SU-DHL-6 (cell line): Measurements from ENCODE around the gene OLFM1.

Source experiments
- H2AFZ ChIP-seq: fragments of 200-600 bp; sonication (generic); 2 replicates; pipeline ENCODE4 v1.6.1; 2014; ENCODE audit warnings: low read depth, mild to moderate bottlenecking, moderate library complexity, mixed read lengths, antibody characterized with exemption, low read length; ENCODE audit not compliant: severe bottlenecking
- H3F3A ChIP-seq: fragments of 200-600 bp; shearing (Covaris generic); 2 replicates; pipeline ENCODE4 v1.6.0; 2016; ENCODE audit warnings: antibody characterized with exemption, mild to moderate bottlenecking; ENCODE audit not compliant: insufficient read depth
- H3K27ac ChIP-seq: fragments of 200-600 bp; sonication (generic); 2 replicates; pipeline ENCODE4 v1.5.1; 2016; ENCODE audit warnings: low read depth, mild to moderate bottlenecking, low read length, moderate library complexity, mixed read lengths
- H3K27me3 ChIP-seq: fragments of 200-600 bp; sonication (generic), shearing (Covaris generic); 2 replicates; pipeline ENCODE4 v1.6.0; 2014; ENCODE audit warnings: mild to moderate bottlenecking, low read length
- H3K36me3 ChIP-seq: fragments of 200-600 bp; sonication (generic); 2 replicates; pipeline ENCODE4 v1.6.1; 2014; ENCODE audit warnings: mild to moderate bottlenecking, low read length, mixed read lengths
- H3K4me2 ChIP-seq: fragments of 300-600, 200-600 bp; shearing (Covaris generic), sonication (generic); 2 replicates; pipeline ENCODE4 v1.6.0; 2014; ENCODE audit warnings: low read length, low read depth, mild to moderate bottlenecking; ENCODE audit not compliant: poor library complexity, severe bottlenecking
- H3K4me3 ChIP-seq: fragments of 200-600 bp; sonication (generic); 2 replicates; pipeline ENCODE4 v1.5.1; 2014; ENCODE audit warnings: antibody characterized with exemption, low read length, mild to moderate bottlenecking, mixed read lengths; ENCODE audit not compliant: insufficient read depth, poor library complexity, severe bottlenecking
- H3K79me2 ChIP-seq: fragments of 200-600 bp; sonication (generic); 2 replicates; pipeline ENCODE4 v1.6.1; 2014; ENCODE audit warnings: mild to moderate bottlenecking, low read length, moderate library complexity; ENCODE audit not compliant: insufficient read depth
- H3K9ac ChIP-seq: fragments of 200-600 bp; sonication (generic); 2 replicates; pipeline ENCODE4 v1.7.0; 2014; ENCODE audit warnings: mild to moderate bottlenecking, low read length
- H3K9me2 ChIP-seq: fragments of 200-600 bp; sonication (generic); replicated peaks from 2 replicates; pipeline ENCODE4 v1.6.1; 2014; ENCODE audit warnings: low read length; ENCODE audit not compliant: insufficient read depth
- H3K9me3 ChIP-seq: fragments of 200-600 bp; sonication (generic); 2 replicates; pipeline ENCODE4 v1.6.1; 2014; ENCODE audit warnings: low read length, mixed read lengths; ENCODE audit not compliant: insufficient read depth
- H4K20me1 ChIP-seq: fragments of 200-600 bp; sonication (generic); 2 replicates; pipeline ENCODE4 v1.6.1; 2014; ENCODE audit warnings: low read depth, mild to moderate bottlenecking, antibody characterized with exemption, low read length, moderate library complexity, mixed read lengths
- EZH2phosphoT487 ChIP-seq: fragments of 200-600 bp; sonication (generic), shearing (Covaris generic); conservative IDR thresholded peaks from 2 replicates; pipeline ENCODE4 v1.6.1; 2018; ENCODE audit warnings: mild to moderate bottlenecking, antibody characterized with exemption, low read length, moderate library complexity, mixed read lengths
- TF ChIP-seq, protein P1 (sequence below): fragments of 200-600 bp; sonication (generic); IDR thresholded peaks from one replicate; pipeline ENCODE4 v1.5.1; 2017; ENCODE audit warnings: antibody characterized with exemption, mild to moderate bottlenecking, low read length, moderate library complexity; ENCODE audit not compliant: insufficient read depth, poor library complexity, severe bottlenecking

OLFM1 gene

DNA sequence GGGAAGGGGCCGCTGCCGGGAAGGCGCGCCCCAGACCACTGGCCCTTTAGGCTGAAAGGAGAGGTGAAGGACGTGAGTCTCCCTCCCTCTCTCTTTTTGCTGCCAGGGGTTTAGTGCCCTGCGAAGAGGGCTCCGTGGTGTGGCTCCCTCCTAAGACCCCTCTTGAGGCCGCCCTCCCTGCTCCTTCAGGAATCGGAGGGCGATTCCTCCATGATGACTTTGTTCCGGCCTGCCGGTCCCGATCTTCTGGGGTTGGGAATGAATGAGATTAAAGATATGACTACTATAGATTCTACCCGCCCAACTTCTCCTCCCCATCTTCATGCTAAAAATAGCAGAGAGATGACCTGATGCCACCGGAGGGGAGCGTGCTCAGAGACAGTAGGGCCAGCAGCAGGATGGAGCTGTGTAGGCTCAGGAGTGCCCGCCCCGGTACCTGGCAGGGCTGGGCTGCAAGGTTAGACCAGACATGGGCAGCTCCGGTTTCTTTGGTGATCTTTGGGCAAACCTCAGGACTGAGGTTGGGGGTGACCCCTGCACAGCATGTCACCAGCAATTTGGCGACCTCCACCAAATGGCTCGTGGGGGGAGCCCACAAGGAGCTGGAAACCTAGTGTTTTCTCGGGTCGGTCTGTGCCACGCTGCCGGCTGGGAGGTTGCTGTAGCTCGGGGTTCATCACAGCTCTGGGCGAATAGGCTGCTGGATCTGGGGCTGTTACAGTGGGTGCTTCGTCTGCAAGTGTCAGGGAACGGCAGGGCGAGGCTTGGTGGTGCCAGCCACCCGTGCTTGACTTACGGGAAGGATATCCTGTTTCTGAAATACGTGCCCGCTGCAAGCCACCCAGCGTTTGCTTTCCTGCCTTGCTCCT is 1.7 kb downstream of the OLFM1 start:
- Histone ChIP-seq H3K36me3 (no peaks in the 10 kb centered on the region), H3K9ac (no peak overlapping the region), H3F3A (no peaks in the 10 kb centered on the region), H2AFZ (no peak overlapping the region), H3K79me2 (no peaks in the 10 kb centered on the region), H3K4me3 (no peak overlapping the region), H3K9me2 (no peaks in the 10 kb centered on the region), H3K27ac (no peak overlapping the region), H4K20me1 (no peaks in the 10 kb centered on the region), H3K4me2 (no peak overlapping the region), H3K9me3 (no peaks in the 10 kb centered on the region), H3K27me3 (no peaks in the 10 kb centered on the region)
- TF ChIP-seq EZH2phosphoT487: no peak
- TF ChIP-seq, protein P1, sequence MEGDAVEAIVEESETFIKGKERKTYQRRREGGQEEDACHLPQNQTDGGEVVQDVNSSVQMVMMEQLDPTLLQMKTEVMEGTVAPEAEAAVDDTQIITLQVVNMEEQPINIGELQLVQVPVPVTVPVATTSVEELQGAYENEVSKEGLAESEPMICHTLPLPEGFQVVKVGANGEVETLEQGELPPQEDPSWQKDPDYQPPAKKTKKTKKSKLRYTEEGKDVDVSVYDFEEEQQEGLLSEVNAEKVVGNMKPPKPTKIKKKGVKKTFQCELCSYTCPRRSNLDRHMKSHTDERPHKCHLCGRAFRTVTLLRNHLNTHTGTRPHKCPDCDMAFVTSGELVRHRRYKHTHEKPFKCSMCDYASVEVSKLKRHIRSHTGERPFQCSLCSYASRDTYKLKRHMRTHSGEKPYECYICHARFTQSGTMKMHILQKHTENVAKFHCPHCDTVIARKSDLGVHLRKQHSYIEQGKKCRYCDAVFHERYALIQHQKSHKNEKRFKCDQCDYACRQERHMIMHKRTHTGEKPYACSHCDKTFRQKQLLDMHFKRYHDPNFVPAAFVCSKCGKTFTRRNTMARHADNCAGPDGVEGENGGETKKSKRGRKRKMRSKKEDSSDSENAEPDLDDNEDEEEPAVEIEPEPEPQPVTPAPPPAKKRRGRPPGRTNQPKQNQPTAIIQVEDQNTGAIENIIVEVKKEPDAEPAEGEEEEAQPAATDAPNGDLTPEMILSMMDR: no peak

DNA sequence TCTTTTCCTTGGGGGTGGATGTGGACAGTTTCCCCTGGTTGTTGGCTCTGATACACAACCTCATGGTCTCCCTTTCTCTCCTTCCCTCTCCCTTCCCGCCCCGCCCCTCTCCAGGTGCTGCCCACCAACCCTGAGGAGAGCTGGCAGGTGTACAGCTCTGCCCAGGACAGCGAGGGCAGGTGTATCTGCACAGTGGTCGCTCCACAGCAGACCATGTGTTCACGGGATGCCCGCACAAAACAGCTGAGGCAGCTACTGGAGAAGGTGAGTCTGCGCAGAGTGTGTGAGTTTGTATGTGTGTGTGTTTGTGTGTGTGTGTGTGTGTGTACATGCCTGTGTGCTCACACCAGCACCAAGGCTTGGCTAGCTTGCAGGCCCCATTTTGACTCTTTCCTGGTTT is 2.6 kb downstream of the OLFM1 start:
- Histone ChIP-seq H3K9me3 (no peaks in the 10 kb centered on the region), H3K9me2 (no peaks in the 10 kb centered on the region), H3K27me3 (no peaks in the 10 kb centered on the region), H3K4me2 (no peak overlapping the region), H4K20me1 (no peaks in the 10 kb centered on the region), H3F3A (no peaks in the 10 kb centered on the region), H3K36me3 (no peaks in the 10 kb centered on the region), H2AFZ (no peak overlapping the region), H3K9ac (no peak overlapping the region), H3K79me2 (no peaks in the 10 kb centered on the region), H3K27ac (no peak overlapping the region), H3K4me3 (no peak overlapping the region)
- TF ChIP-seq, protein P1: no peak
- no peak for TF ChIP-seq EZH2phosphoT487

GRCh38 chr9:135090547-135090946 is 3.1 kb downstream of the OLFM1 start:
- H3K27me3 ChIP-seq: no peaks in the 10 kb centered on the region
- no peak overlapping the region for H3K27ac ChIP-seq
- H3F3A ChIP-seq: no peaks in the 10 kb centered on the region
- H4K20me1 ChIP-seq: no peaks in the 10 kb centered on the region
- no peak overlapping the region for H3K4me2 ChIP-seq
- H3K79me2 ChIP-seq: no peaks in the 10 kb centered on the region
- TF ChIP-seq, protein P1: no peak
- no peak for TF ChIP-seq EZH2phosphoT487
- H3K9me2 ChIP-seq: no peaks in the 10 kb centered on the region
- H3K36me3 ChIP-seq: no peaks in the 10 kb centered on the region
- H3K9me3 ChIP-seq: no peaks in the 10 kb centered on the region
- H3K4me3 ChIP-seq: no peak overlapping the region
- H3K9ac ChIP-seq: no peak overlapping the region
- H2AFZ ChIP-seq: no peak overlapping the region
